GM20431 (cell line): Measurements from ENCODE around the gene IGFBPL1.
"Not testable (repeated sequence)": the region's sequence is repeated elsewhere in the genome, so short reads cannot be mapped to it uniquely, and the experiment has no call there.

Experiments
- in situ Hi-C: fragments of 300-500 bp; cut with MseI, MboI; formaldehyde crosslinking; loops from one replicate; pipeline ENCODE4 v1.15.0; 2020; ENCODE audit warnings: low sequenced_read_pairs; ENCODE audit not compliant: unreplicated experiment

IGFBPL1 gene

GRCh38 chr9:38423973-38424843 is at the start of gene IGFBPL1:
Gene IGFBPL1, minus strand, starts transcription at chr9:38424454. Its CDS starts 30 bp downstream, at chr9:38424424.
- in situ Hi-C loops, result no loop called here

- in situ Hi-C loops, result not testable (repeated sequence)
Observed at GRCh38 chr9:38472583-38473249, 48.5 kb upstream of the IGFBPL1 start.

- in situ Hi-C loops, result no loop called here
Observed at GRCh38 chr9:38467404-38467803, 43.1 kb upstream of the IGFBPL1 start.

- in situ Hi-C loops, result no loop called here
Observed at GRCh38 chr9:38453835-38454234, 29.6 kb upstream of the IGFBPL1 start.

- in situ Hi-C loops, result no loop called here
Observed at GRCh38 chr9:38451162-38451561, 26.9 kb upstream of the IGFBPL1 start.

GRCh38 chr9:38447703-38448102 is 23.4 kb upstream of the IGFBPL1 start:
- in situ Hi-C loops, result no loop called here

- in situ Hi-C loops, result no loop called here
Observed at GRCh38 chr9:38445154-38446043, 21.1 kb upstream of the IGFBPL1 start.

GRCh38 chr9:38443597-38443996 is 19.3 kb upstream of the IGFBPL1 start:
- in situ Hi-C loops, result no loop called here

GRCh38 chr9:38443181-38443580 is 18.9 kb upstream of the IGFBPL1 start:
- in situ Hi-C loops, result no loop called here

GRCh38 chr9:38442473-38443096 is 18.3 kb upstream of the IGFBPL1 start:
- in situ Hi-C loops, result no loop called here

- in situ Hi-C loops, result no loop called here
Observed at GRCh38 chr9:38441347-38442085, 17.3 kb upstream of the IGFBPL1 start.

- in situ Hi-C loops, result no loop called here
Observed at GRCh38 chr9:38440516-38440915, 16.3 kb upstream of the IGFBPL1 start.

- in situ Hi-C loops, result no loop called here
Observed at GRCh38 chr9:38439916-38440301, 15.7 kb upstream of the IGFBPL1 start.

- in situ Hi-C loops, result no loop called here
Observed at GRCh38 chr9:38439291-38439915, 15.1 kb upstream of the IGFBPL1 start.

- in situ Hi-C loops, result no loop called here
Observed at GRCh38 chr9:38437193-38437823, 13.1 kb upstream of the IGFBPL1 start.

- in situ Hi-C loops, result no loop called here
Observed at GRCh38 chr9:38436708-38437107, 12.5 kb upstream of the IGFBPL1 start.

GRCh38 chr9:38435521-38435920 is 11.3 kb upstream of the IGFBPL1 start:
- in situ Hi-C loops, result no loop called here

GRCh38 chr9:38434853-38435252 is 10.6 kb upstream of the IGFBPL1 start:
- in situ Hi-C loops, result no loop called here
